ENCODE results near the gene ITPR3. TPM values are rescaled to one million over a fixed set of nuclear protein-coding genes. Genes with fewer than 3 reads are reported as not detected.

The ITPR3 gene
- total RNA-seq, 1 experiment from 2014 or later = 103 TPM

GRCh38 chr6:33620856-33621710 lies at the start of gene ITPR3 (continued):
- TF ChIP-seq CTCF (IDR thresholded peaks at IDR 0.05 in 2 of 3, conservative IDR thresholded peaks at IDR 0.05 in 1 of 3; ENCODE audit: borderline replicate concordance in 1 of 3, insufficient read depth in 1 of 3, low read depth in 2 of 3, low read length in 2 of 3) (no peak), ZFX (IDR thresholded peaks at IDR 0.05) (peak; percentile 70; the same call in 1 of the 2 replicates), MAX (IDR thresholded peaks at IDR 0.05) (peak; percentile 75), YY1 (IDR thresholded peaks at IDR 0.05; ENCODE audit: extremely low read depth, insufficient replicate concordance, low read depth, low read length) (no peak)

- POLR2A ChIA-PET = no interaction called here
- Histone ChIP-seq H3K27me3 (ENCODE audit: insufficient read depth, low read length) (no peaks in the 10 kb centered on the region), H3K4me1 (ENCODE audit: control insufficient read depth in 1 of 2, insufficient read depth in 2 of 2, low read length in 2 of 2) (peaks cover 6 to 18% of the 10 kb centered on the region in 2 experiments; a peak in 3 of 4 replicates), H2AFZ (ENCODE audit: low read depth, low read length, poor library complexity, severe bottlenecking) (no peak overlapping the region), H3K27ac (ENCODE audit: low read depth, low read length) (peak overlapping the region; percentile 42), H3K4me3 (replicated peaks in 1 of 2; ENCODE audit: low read depth in 1 of 2, low read length in 2 of 2) (peak overlapping the region; percentile 39 to 58; a peak in 3 of 4 replicates), H3K4me2 (ENCODE audit: low read length) (peak overlapping the region; percentile 94), H3K9me3 (ENCODE audit: control insufficient read depth in 1 of 2, insufficient read depth in 1 of 2, low read depth in 1 of 2, low read length in 2 of 2) (no peaks in the 10 kb centered on the region), H3K79me2 (ENCODE audit: insufficient read depth, low read length) (no peaks in the 10 kb centered on the region), H4K20me1 (ENCODE audit: insufficient read depth) (no peaks in the 10 kb centered on the region), H3K9me2 (ENCODE audit: insufficient read depth) (no peaks in the 10 kb centered on the region), H3K9ac (ENCODE audit: low read length) (peak overlapping the region; percentile 59), H3K36me3 (ENCODE audit: control insufficient read depth in 1 of 2, insufficient read depth in 2 of 2, low read length in 2 of 2) (peaks cover 11 to 16% of the 10 kb centered on the region in 2 experiments)
- no peak for ATAC-seq
- no peak for DNase-seq (ENCODE audit: low read depth, low spot score)
- intact Hi-C loops (cut with micrococcal nuclease) = no loop called here
- CTCF ChIA-PET = interaction anchor here (1.7 kb wide), 1 partner anchor 8 kb away, joined by 4 read pairs; the partner anchor contains the start of gene BAK1
- TF ChIP-seq ATF3 (IDR thresholded peaks at IDR 0.05) = no peak
- no peak for TF ChIP-seq POLR2A (IDR thresholded peaks at IDR 0.05; ENCODE audit: borderline replicate concordance, extremely low read depth, insufficient read depth, insufficient read length)
- no peak for TF ChIP-seq TCF7L2 (IDR thresholded peaks at IDR 0.05; ENCODE audit: borderline replicate concordance, extremely low read depth, insufficient read depth, insufficient read length)
- no peak for TF ChIP-seq JUND (IDR thresholded peaks at IDR 0.05)
- TF ChIP-seq MAX (IDR thresholded peaks at IDR 0.05) = no peak
- TF ChIP-seq CBX3 (IDR thresholded peaks at IDR 0.05; ENCODE audit: low read depth) = no peak
- no peak for TF ChIP-seq CEBPB (IDR thresholded peaks at IDR 0.05; ENCODE audit: low read depth)
- no peak for TF ChIP-seq CTCF (IDR thresholded peaks at IDR 0.05 in 2 of 3, conservative IDR thresholded peaks at IDR 0.05 in 1 of 3; ENCODE audit: borderline replicate concordance in 1 of 3, insufficient read depth in 1 of 3, low read depth in 2 of 3, low read length in 2 of 3)
- no peak for TF ChIP-seq EGR1 (IDR thresholded peaks at IDR 0.05; ENCODE audit: low read depth)
- RAD21 ChIA-PET (ENCODE audit: low non-redundant PET in 1 of 2, low total read pairs in 2 of 2, uncharacterized antibody in 2 of 2, unreplicated experiment in 2 of 2) = no interaction called here
- BruUV-seq (replicated peaks) = no TSS peak
Measured at GRCh38 chr6:33571637-33572316, 49.3 kb upstream of the ITPR3 start.
